ENCODE data around the gene ZBTB40.

DNA sequence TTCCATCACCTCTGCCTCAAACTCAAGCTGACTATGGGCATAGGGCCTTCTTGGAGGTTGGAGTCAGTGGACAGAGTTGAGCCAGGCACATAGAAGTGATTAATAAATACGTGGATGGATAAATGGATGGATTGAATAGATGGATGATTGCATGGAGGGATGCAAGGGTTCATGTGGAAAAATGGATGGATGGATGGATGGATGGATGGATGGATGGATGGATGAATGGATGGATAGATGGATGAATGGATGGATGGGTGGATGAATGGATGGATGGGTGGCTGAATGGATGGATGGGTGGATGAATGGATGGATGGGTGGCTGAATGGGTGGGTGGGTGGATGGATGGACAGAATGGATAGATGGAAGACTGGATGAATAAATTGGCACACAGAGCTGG lies 40.1 kb upstream of the ZBTB40 start:
- TF ChIP-seq CTCF (IDR thresholded peaks at IDR 0.05) (no peak), EP300 (IDR thresholded peaks at IDR 0.05) (no peak), POLR2A (IDR thresholded peaks at IDR 0.05; ENCODE audit: low read depth) (no peak), POLR2AphosphoS5 (IDR thresholded peaks at IDR 0.05) (no peak)

Data from esophagus muscularis mucosa (tissue), 4 donors.